Mesenteric fat pad (tissue), 1 donor: ENCODE measurements around the gene AGBL1. TPM values are rescaled to one million over a fixed set of nuclear protein-coding genes. Genes with fewer than 3 reads are reported as not detected.

Experiments
- DNase-seq: peaks from one replicate; pipeline ENCODE4 v3.0.0-alpha.2; 2020; ENCODE audit warnings: low spot score
- total RNA-seq: library from RNA; stranded (reverse); fragmentation: NEBNext Ultra II Directional; extraction: Animal tissue kit (Norgen Biotek cat#: 25700); gene quantifications from one replicate; pipeline ENCODE4 v1.2.1, GENCODE V29; 2021
- donor health status: DM: yes; HTN: yes; CAD: no.

The AGBL1 gene
- total RNA-seq, 1 donor from 2014 or later, result not detected

DNA sequence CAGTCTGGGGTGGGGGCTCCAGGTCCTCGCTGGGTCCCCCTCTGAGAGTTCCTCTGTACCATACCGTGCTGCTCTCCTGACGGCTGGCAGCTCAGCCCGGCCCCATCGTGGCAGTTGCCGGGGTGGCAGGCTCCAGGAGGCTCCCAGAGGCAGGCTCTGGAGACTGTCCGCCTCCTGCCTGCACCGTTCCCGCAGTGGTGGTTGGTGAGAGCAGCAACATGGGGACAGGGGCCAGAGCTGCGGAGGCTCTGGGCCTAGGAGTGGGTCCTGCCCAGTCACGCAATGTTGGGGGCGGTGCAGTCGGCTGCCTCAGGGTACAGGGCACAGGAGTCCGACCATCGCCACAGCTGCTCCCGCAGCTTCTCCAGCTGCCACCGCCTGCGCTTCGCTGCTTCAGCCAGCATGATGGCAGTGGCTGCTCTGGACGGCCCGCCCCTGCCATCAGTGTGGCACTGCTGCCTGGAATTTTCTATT lies 492.7 kb downstream of the AGBL1 start:
- no peak for DNase-seq

DNA sequence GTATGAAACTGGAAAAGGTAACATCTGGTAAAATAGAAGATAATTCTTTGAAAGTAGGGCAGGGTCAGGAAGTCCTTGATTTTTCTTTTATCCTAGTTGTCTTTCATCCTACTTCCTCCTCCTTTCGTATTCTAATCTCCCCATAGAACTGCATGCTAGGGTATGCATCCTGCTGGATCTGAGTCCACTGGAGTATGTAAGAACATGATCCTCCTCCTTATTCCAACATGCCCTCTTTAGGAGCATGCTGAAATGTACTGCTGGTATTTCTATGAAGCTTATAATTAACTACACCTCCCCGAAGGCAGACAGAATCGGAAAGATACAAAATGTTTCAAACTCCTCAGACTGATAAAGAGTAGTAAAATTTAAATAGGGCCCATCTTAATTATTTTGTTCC lies 493.8 kb downstream of the AGBL1 start:
- no peak for DNase-seq

DNA sequence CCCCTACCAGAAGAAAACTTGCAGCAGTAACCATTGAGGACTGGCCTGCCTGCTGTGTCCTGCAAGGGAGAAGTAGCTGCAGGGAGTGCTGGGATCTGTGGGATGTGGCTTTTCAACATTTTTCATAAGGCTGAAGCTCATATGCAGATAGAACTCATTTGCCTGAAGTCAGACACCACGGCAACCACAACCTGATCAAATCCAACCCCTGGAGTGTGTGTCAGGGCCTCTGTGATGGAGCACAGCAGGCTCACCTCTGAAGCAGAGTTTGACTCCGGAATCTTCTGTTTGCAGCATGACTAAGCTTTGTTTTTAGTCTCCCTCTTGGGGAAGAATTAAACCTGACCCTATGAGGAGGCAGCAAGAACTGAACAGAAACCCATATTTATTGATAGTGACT lies 508.7 kb downstream of the AGBL1 start:
- DNase-seq, result no peak

DNA sequence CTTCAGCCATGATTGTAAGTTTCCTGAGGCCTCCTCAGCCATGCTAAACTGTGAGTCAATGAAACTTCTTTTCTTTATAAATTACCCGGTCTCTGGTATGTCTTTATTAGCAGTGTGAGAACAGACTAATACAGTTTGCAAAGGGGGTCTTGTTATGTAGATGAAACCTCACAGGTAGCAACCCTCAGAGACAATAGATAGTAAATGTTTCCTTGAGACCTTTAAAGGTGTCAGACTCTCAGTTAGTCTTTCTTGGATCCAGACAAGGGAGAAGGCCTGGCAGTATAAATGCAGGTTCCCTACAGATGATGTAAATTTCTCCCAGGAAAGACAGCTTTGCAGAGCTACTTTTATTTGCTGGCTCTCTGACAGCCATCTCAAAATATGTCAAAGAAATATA lies 510.8 kb downstream of the AGBL1 start:
- DNase-seq, result no peak

DNA sequence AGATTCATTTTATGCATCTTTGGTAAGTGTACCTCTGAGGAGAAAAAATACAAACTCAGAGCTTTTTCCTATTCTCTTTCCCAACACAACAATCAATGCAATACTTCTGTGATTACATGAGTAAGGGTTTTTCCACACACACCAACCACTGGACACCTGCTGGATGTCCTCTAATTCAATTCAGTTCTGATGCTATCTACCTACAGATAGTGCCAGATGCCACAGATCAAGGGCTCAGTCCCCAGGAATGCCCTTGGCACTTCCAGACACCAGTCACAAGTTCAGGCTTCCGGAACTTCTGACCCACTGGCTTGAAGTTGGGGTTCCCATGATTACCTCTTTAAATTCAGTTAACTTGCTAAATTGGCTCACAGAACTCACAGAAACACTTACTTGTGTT lies 511.5 kb downstream of the AGBL1 start:
- no peak for DNase-seq

DNA sequence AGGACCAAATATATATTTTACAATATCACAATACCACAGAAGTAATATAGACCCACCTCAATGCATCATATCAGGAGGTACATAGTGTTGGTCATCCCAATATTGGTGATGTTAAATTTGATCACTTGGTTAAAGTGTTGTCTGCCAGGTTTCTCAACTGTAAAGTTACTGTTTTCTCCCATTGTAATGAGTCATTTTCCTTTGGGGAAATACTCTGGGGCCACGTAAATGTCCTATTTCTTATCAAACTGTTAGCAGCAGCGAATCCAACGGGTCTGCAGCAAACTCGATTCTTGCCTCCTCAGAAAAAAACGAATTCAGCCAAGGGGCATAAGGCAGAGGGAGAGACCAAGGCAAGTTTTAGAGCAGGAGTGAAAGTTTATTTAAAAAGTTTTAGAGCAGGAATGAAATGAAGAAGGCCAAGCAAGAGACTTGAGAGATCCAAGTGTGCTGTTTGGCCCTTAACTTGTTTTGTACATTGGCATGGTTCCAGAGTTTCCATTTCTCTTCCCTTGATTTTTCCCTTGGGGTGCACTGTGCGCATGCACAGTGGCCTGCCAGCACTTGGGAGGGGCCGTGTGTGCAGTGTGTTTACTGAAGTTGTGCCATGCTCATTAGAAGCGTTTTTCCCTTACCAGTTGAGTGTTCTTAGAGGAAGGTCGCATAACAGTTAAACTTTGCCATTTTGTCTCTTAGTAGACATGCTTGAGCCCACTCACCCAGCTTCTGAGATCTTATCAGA lies 512.5 kb downstream of the AGBL1 start:
- DNase-seq, result no peak

DNA sequence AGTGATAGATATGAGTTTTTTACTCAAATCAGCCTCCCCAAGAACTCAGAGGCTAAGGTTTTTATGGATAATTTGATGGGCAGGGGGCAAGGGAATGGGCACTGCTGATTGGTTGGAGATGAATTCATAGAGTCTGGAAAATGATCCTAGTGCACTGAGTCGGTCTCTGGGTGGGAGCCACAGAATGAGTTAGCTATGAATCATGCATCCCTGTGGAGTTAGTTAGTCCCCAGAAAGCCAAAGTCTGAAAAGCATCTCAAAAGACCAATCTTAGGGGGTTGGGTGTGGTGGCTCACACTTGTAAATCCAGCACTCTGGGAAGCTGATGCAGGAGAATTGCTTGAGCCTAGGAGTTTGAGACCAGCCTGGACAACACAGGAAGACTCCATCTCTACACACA lies 516.1 kb downstream of the AGBL1 start:
- no peak for DNase-seq

DNA sequence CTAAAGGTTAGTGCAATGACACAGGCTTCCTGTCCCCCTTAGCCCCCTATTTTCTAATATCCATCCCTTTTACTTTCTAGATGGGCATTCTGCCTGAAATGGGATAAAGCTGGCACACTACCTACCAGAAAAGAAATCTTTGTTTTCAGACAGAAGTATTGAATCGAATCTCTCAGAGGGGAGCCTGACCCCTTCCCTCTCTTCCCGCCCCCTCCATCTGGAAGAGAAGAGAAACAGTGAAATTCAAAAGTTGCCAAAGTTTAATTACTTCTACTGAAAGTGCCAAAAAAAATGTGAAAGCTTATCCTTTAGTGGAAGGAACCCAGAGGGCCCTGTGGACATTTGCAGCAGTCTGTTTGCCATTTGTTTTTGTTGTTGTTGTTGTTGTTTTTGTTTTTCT lies 523.8 kb downstream of the AGBL1 start:
- DNase-seq, result no peak

DNA sequence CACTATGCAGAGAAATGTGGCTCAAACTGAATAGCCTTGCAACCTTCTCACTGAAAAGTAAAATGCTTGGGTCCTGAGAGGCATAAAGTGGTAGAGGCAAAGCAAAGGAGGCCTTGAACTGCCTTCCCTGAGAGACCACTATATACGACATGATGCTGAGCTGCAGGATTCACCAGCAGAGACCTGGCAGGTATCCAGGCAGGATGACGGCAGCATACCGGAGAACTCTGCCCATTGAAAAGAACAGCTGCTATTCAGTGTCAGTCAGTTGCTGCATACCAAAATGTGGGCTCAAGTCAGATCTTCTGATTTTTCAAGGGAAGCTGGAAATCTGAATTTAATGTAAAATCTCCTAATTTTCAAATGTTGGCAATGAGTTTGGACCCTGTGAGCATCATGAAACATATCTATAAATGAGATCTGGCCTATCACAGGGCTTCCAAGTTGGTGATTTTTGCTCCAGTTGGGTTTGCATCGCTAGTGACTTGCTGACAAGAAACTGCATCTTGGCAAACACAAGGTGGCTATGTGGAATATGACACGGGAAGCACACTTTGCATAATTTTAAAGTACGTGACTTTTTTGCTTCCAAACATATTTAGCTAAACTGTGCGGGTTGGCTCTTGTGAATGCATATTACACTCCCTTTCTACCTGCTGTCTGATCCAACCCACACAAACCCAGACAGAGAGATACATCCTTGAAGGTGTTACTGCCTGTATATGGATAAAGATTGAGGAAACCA lies 529.0 kb downstream of the AGBL1 start:
- DNase-seq, result no peak

DNA sequence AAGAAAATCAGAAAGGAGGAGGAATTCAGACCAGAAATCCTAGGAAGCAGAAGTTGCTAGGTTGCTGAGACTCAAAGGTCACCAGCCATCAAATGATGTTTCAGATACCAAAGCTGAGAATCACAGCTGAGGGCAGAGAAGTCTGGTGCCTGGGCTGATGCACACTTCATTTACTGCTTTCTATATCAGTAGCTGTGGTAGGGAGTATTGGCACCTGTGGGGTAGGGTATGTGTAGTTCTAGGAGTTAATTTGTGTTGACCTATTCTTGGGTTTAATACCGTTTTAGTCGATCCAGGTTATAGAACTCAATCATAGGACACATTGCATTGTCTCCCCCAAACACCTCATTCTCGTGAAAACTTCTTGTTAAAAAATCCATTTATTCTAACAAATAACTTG lies 529.6 kb downstream of the AGBL1 start:
- DNase-seq, result no peak

DNA sequence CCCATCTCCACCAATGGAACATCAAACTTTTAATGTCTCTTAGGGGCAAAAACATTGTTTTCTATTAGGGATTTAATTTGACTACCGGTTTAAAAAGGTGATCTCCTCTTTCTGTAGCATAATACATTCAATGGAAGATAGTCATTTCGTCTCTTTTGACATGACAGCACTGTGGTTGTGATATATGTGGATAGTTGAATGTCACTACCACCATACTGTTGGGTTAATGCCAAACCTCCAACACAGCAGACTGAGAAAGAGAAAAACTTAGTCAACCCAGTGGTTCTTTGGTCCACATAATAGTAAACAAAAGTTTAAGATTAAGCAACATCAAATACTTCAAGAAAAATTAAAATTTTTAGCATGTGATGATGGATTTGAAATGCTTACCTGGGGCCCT lies 530.4 kb downstream of the AGBL1 start:
- DNase-seq, result no peak

DNA sequence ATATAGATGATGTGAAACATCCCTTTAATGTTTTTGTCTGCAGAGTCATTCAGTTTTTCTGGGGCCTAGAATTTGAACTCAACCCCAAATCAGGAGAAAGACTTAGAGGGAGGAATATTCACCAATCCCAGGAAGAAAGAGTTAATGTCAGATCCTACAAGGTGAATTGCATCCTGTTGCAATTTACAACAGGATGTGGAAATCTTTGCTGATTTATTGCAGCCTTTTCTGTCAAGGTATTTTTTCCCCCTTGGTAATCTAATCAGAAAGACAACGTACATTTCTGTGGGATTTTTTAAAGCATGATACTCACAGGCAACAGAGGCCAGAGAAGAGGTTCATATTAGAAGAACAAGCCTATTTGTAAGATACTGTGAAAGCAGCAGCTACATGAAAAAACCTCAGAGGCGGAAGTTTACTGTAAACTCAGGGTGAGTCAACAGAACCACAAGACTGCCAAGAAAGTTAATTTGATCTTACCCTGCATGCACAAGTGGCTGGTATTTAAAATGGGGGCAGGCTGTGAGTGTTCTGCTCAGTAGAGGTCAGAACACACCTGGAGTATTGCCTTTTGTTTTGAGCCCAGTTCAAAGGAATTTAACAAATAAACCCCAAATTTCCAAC lies 531.9 kb downstream of the AGBL1 start:
- DNase-seq, result no peak

DNA sequence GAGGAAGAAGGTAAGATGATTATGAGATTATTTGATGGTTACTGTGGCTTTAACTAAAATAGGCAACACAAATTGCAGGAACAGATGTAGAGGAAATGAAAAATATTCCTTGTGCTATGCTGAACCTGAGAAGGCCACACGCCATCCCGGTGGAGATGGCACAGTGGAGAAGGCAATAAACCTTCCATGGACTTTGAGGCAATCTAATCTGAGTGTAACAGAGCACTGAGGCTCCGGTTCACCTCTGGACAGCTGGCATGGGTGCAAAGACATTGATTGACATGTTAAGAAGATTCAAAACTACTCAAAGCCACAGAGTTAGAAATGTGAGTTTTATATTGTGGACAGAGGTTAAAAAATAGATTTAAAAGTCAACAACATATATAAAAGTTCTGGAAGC lies 535.7 kb downstream of the AGBL1 start:
- no peak for DNase-seq

DNA sequence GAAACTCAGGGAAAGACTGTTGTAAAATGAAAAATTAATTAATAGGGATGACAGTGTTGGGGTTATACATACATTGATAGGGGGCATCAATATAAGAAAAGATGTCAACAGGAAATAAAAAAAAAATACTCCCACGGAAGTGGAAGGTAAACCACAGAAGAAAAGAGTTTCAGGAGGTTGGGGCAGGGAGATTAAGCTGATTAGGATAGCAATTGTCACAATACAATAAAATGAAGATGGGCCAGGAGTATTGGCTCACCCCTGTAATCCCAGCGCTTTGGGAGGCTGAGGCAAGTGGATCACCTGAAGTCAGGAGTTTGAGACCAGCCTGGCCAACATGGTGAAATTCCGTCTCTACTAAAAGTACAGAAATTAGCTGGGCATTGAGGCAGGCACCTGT lies 536.1 kb downstream of the AGBL1 start:
- no peak for DNase-seq

DNA sequence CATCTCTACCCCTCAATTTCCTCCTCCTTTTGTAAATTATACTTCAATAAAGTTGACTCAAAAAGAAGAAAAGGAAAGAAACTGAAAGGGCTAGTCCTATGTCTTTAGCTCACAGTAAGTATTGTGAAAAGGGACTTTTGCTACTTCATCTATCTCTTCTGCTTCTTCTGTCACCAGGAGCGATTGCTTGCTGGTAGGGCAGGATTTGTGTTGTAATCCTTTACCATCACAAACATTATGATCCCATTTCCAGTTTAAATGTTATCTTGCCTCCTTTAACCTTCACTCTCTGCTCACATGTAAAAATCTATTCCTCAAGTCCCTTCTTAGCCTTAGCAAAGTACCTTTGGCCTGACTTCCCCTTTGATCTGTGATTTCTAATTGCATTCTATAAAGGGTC lies 537.1 kb downstream of the AGBL1 start:
- no peak for DNase-seq

DNA sequence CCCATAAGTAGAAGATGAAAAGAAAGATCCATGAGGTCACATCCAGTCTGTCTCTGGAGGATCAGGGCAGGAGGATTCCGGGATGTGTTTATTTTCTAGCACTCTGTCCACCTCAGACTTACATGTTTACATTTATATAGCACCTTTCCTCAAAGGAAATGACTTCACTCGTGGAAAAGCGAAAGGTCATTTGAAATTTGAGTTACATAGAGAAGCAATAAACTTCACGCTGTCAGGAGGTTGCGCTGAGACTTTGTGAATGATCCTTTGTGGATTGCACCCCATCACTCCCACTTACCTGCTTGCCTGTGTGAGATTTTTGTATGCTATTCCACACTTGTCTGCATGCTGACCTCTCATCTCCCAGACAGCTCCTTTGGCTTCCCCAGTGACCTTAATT lies 540.5 kb downstream of the AGBL1 start:
- no peak for DNase-seq

DNA sequence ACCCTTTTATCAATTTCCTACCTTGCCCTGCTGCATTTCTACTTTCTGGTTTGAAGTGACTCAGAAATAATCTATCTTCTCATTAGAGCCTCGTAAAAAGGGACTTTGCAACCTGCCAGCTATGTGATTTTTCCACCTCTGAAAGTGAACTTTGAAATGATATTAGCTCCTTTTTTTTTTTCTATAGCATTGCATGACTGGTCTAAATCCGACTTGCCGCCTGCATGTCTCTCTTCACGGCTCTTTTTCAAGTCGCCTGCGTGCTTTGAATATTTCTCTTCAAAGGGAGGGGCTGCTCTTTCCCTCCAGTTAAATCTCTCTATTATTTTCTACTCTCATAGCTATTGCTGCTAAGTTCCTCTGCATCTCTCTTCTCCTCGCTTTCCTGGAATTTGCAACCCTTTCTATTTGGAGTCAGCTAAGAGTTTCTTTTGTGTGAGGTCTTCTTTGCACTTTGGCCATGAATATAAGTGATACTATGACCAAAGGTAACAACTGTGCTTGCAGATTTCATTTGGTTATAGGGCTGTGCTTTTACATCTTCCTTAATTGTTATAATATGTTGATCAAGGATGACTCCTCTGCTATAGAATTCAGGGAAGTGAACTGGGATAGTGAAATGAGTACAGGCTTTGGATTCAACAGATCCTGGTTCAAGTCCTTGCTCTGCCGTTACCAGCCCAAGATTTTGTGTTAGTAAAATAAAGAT lies 541.1 kb downstream of the AGBL1 start:
- no peak for DNase-seq

DNA sequence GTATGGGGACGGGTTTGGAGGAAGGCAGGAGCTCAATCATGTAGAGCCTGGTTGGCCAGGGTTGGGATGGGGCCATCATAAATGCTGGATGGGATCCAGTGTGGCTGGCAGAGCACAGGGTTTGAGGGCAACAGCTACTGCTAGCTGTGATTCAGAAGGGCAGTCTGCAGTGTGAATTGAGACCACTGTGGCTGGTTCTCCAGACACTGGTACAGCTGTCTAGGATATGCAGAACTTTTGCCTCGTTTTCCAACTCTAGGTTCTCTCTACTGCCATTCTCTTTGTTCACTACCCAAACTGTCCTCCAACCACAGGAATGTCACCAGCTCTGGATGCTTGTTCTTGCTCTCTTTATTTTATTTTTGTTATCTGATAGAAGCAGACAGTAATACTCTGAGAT lies 543.6 kb downstream of the AGBL1 start:
- no peak for DNase-seq

DNA sequence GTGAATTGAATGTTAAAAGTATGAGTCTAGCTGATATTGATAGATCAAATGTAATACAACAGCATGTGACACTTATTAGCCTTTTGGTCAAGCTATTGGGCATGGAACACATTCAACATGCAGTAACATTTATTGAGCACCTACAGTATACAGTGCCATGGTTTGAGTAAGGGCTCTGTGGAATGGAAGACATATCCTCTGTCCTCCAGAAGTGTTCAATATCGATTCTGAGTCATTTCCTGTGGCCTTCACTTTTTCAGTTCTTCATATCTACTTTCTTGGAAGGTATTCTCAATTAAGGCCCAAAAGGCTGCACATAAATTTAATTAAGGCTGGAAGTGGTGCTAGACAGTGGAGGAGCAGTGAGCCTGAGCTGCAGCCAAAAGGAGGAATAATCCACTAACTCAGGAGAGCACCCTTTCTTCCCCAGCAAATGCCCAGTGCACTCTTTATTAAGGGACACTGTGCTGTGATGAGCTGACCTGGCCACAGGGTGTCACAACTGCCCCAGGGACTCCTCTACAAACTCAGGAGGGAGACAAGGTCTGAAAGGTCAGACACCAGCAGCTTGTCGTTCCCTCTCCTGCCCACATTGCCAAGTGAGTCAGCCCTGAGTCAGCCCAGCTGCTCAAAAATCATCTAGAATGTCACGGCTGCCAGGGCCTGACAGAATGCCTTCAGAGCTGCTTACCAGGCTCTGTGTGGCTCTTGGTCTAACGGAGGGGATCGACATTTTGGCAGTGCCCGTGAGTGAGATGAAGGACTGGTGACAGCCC lies 544.8 kb downstream of the AGBL1 start:
- no peak for DNase-seq

DNA sequence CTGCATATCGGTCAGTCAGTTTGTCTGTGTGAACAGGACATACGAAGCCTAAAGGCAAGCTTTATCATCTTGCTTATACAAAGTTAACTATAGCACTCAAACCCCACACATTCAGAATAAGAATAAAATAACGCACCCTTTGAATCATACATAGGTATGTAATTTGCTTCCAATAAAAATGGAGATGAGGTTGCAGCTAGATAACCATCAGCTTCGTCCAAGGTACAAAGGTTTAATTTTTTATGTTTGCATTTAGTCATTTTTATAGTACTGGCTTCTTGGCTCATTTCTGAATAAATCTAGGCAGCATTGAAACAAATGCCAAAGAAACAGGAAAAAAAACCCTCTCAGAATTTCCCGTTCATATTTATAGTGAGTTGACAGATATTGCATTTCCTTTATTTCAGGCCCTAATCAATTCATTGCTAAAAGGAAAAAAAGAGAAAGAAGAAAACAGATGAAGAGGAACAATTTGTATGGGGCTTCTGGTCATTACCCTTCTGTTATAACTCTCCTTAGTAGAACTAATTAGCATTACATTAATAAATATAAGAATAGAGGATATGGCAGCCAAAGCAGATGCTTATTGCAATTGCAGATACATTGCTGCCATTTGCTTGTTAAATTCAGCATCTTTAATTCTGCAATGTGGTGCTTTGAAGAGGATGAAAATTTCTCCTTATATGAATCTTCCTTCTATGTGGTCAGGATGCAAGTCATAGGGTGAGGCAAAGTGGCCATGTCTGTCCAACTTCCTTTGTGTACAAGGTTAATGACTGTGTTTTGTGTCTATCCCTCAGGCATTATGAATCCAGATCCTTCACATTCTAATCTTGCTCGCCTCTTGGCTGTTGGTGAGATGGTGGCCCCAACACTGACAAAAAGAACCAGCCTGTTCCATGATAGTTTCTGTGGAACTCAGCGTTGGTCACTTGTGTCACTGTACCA lies 550.0 kb downstream of the AGBL1 start:
- no peak for DNase-seq
